Glutamatergic neuron (in vitro differentiated cells): Measurements from ENCODE around the gene STRA6. TPM values are rescaled to one million over a fixed set of nuclear protein-coding genes. Genes with fewer than 3 reads are reported as not detected.

Experiments used
- DNase-seq: peaks from one replicate; pipeline ENCODE4 v3.0.0; 2022
- H3K27ac Mint-ChIP-seq: one replicate; pipeline ENCODE4 v1.8.0; 2020; ENCODE audit warnings: mild to moderate bottlenecking, mixed read lengths, inconsistent platforms; ENCODE audit not compliant: unreplicated experiment
- H3K27me3 Mint-ChIP-seq: one replicate; pipeline ENCODE4 v1.8.0; 2020; ENCODE audit warnings: mild to moderate bottlenecking, moderate library complexity, mixed read lengths, inconsistent platforms; ENCODE audit not compliant: unreplicated experiment
- H3K36me3 Mint-ChIP-seq: one replicate; pipeline ENCODE4 v1.8.0; 2020; ENCODE audit warnings: mild to moderate bottlenecking, mixed read lengths, inconsistent platforms; ENCODE audit not compliant: unreplicated experiment
- H3K4me1 Mint-ChIP-seq: one replicate; pipeline ENCODE4 v1.8.0; 2020; ENCODE audit warnings: mild to moderate bottlenecking, low read depth, mixed read lengths, inconsistent platforms; ENCODE audit not compliant: unreplicated experiment
- H3K4me3 Mint-ChIP-seq: one replicate; pipeline ENCODE4 v1.8.0; 2020; ENCODE audit warnings: mild to moderate bottlenecking, mixed read lengths, inconsistent platforms; ENCODE audit not compliant: unreplicated experiment
- H3K9me3 Mint-ChIP-seq: one replicate; pipeline ENCODE4 v1.8.0; 2020; ENCODE audit warnings: mild to moderate bottlenecking, moderate library complexity, mixed read lengths, inconsistent platforms; ENCODE audit not compliant: unreplicated experiment
- CTCF ChIP-seq: fragments of 200-600 bp; sonication (generic); IDR thresholded peaks from one replicate; pipeline ENCODE4 v1.5.0; 2021; ENCODE audit not compliant: partially characterized antibody, unreplicated experiment
- total RNA-seq: library from RNA; stranded (reverse); fragmentation: NEBNext Ultra II Directional; extraction: Animal tissue kit (Norgen Biotek cat#: 25700); gene quantifications from one replicate; pipeline ENCODE4 v1.2.1, GENCODE V29; 2021; ENCODE audit not compliant: unreplicated experiment

The STRA6 gene
- total RNA-seq, 1 donor from 2014 or later: 8.4 TPM

- Mint-ChIP-seq H3K36me3 (no peaks in the 10 kb centered on the region), H3K27me3 (peaks cover 22% of the 10 kb centered on the region), H3K9me3 (peaks cover 4% of the 10 kb centered on the region), H3K27ac (peak overlapping the region; percentile 73), H3K4me3 (no peak overlapping the region), H3K4me1 (peaks cover 20% of the 10 kb centered on the region)
- no peak for TF ChIP-seq CTCF
- no peak for DNase-seq
Observed at GRCh38 chr15:74137537-74137894, 65.1 kb downstream of the STRA6 start.

GRCh38 chr15:74136814-74137536 lies 65.6 kb downstream of the STRA6 start:
- Mint-ChIP-seq H3K4me1 (peaks cover 20% of the 10 kb centered on the region), H3K27me3 (peaks cover 26% of the 10 kb centered on the region), H3K4me3 (peak overlapping the region; percentile 80), H3K27ac (peak overlapping the region; percentile 73), H3K36me3 (peaks cover 4% of the 10 kb centered on the region), H3K9me3 (peaks cover 7% of the 10 kb centered on the region)
- TF ChIP-seq CTCF: no peak
- no peak for DNase-seq

- H3K4me1 Mint-ChIP-seq: peaks cover 20% of the 10 kb centered on the region
- peaks cover 4% of the 10 kb centered on the region for H3K36me3 Mint-ChIP-seq
- H3K27me3 Mint-ChIP-seq: peaks cover 30% of the 10 kb centered on the region
- no peak for TF ChIP-seq CTCF
- H3K4me3 Mint-ChIP-seq: peak overlapping the region; percentile 80
- no peak for DNase-seq
- peaks cover 7% of the 10 kb centered on the region for H3K9me3 Mint-ChIP-seq
- peak overlapping the region; percentile 73 for H3K27ac Mint-ChIP-seq
Observed at GRCh38 chr15:74136540-74136813, 66.1 kb downstream of the STRA6 start.

GRCh38 chr15:74135041-74135565 lies 67.5 kb downstream of the STRA6 start:
- Mint-ChIP-seq H3K4me1 (peaks cover 21% of the 10 kb centered on the region), H3K27me3 (peaks cover 41% of the 10 kb centered on the region), H3K27ac (peak overlapping the region; percentile 22), H3K9me3 (peaks cover 11% of the 10 kb centered on the region), H3K4me3 (peak overlapping the region; percentile 77), H3K36me3 (peaks cover 4% of the 10 kb centered on the region)
- no peak for TF ChIP-seq CTCF
- DNase-seq: no peak

- peak; percentile 81 for DNase-seq
- H3K9me3 Mint-ChIP-seq: peaks cover 11% of the 10 kb centered on the region
- H3K4me3 Mint-ChIP-seq: peak overlapping the region; percentile 77
- peaks cover 16% of the 10 kb centered on the region for H3K4me1 Mint-ChIP-seq
- peaks cover 43% of the 10 kb centered on the region for H3K27me3 Mint-ChIP-seq
- H3K27ac Mint-ChIP-seq: no peak overlapping the region
- peaks cover 4% of the 10 kb centered on the region for H3K36me3 Mint-ChIP-seq
- TF ChIP-seq CTCF: peak; percentile 39
Observed at GRCh38 chr15:74134387-74135027, 68.1 kb downstream of the STRA6 start.
